HG02840 (cell line): Measurements from ENCODE around the gene CACNA1C.

ENCODE experiments used
- ATAC-seq: cut with Tn5 transposase; IDR thresholded peaks from one replicate; pipeline ENCODE4 v1.9.1; 2021; ENCODE audit warnings: mild to moderate bottlenecking, moderate library complexity, moderate number of reproducible peaks; ENCODE audit not compliant: unreplicated experiment, low FRiP score

Gene CACNA1C

DNA sequence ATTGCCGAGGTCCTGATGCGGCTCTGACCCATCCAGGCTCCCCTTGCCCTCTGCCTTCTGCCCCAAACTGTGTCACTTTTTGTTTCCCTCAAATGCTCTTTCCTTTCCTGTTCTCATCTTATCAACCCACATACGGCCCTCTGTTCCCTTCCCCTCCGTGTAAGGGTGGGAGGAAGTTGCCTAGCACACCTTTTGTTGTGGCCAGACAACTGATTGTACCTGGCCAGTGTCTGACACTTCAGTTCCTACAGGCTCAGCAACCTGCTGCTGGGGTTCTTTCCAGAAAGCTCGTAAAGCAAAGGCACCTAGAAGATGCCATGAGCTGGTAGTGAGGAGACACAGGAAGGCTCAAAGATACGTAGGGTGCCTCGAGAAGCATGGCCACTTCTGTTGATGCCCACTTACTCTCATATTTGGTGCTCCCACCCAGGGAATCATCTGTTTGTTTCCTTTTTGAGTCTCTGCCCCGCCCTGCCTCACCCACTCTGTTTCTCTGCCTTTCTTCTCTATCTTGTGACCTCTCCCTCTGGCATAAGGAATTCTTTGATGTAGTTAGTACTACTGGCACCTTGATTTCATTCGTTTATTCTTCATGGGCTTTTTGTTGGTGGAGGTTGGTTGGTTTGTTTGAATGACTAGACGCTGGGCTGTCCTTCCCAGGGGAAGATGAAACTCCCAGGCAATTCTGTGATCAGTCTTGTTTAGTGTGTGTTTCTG lies 589.5 kb downstream of the CACNA1C start:
- ATAC-seq = no peak

DNA sequence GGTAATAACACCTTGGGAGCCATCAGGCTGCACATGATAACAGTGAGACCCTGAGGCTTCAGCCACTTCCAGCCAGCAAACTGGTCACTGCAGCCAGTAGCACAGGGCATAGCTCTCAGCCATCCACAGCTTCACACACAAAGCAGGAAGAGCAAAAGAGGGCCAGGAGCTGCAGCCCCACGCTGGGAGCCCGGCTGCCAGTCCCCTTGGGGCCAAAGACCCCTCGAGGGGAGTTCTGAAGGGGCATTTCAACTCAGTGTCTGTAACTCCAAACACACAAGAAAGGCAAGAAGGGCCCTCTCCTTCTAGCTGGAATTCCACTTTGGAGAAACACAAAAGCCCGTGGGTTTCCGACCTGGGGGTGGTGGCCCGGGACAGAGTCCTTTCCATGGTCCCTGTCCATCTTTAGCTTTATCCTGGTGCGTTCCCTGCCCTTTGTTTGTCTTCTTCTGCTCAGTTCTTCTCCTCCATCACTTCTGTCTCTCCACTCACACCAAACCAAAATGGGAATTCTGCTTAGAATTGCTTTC lies 590.2 kb downstream of the CACNA1C start:
- ATAC-seq = no peak

GRCh38 chr12:2643576-2644135 lies 590.9 kb downstream of the CACNA1C start:
- ATAC-seq = no peak

- no peak for ATAC-seq
Measured at GRCh38 chr12:2644683-2645405, 592.1 kb downstream of the CACNA1C start.

DNA sequence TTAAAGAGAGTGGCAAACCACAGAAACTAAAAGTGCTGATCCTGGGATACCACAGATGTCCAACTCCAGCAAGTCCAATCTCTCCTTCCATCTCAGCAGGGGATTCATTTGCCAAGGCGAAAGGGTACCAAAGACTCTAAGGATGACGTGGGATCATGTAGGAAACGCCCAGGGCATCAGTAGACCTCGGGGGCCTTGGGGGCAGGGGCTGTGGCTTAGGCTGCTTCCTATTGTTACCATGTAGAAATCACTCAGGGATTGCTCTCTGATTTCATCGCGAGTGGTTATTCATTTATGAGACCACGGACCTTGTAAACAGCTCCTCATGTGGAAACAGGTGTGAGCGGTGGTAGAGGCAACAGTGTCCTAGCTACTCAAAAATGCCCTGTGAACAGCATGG lies 592.7 kb downstream of the CACNA1C start:
- ATAC-seq = no peak

- ATAC-seq = no peak
Measured at GRCh38 chr12:2646341-2646740, 593.6 kb downstream of the CACNA1C start.

DNA sequence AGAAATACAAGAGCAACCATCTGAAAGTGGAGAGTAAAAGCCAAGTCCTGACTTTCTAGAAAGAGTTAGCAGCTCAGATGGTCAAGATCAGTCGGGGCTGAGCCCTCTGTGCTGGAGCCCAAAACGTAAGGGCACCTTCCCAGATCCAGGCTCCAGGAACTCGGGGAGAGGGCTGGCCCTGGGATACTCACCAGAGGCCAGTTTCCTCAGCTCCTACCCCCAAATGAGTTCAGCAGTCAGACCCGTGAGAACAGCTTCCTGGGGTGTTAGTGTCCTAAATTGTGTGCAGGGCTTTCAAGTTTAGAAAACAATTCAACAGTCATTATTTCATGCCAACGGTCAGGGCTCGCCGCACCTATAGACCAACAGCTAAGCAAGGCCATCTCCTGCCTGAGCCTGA lies 594.4 kb downstream of the CACNA1C start:
- no peak for ATAC-seq

DNA sequence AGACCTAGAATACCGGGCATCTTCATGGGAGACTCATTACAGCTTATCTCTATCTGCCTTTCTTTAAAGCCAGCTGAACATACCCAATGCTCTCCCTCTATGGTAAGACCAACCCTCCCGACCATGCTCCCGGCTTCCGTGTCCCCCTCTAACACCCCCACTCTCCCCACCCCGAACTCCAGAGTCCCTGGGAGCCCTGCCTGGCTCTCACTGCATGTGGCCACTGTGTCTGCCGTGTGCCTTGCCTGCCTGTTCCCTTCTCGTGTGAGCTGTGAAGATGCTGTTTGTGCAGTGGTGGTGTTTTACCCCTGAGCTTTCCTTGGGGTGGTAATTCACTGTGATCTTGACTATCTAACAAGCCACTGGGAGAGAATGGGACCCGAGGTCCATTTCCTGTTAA lies 595.6 kb downstream of the CACNA1C start:
- no peak for ATAC-seq

- ATAC-seq = no peak
Measured at GRCh38 chr12:2649201-2650030, 596.6 kb downstream of the CACNA1C start.

DNA sequence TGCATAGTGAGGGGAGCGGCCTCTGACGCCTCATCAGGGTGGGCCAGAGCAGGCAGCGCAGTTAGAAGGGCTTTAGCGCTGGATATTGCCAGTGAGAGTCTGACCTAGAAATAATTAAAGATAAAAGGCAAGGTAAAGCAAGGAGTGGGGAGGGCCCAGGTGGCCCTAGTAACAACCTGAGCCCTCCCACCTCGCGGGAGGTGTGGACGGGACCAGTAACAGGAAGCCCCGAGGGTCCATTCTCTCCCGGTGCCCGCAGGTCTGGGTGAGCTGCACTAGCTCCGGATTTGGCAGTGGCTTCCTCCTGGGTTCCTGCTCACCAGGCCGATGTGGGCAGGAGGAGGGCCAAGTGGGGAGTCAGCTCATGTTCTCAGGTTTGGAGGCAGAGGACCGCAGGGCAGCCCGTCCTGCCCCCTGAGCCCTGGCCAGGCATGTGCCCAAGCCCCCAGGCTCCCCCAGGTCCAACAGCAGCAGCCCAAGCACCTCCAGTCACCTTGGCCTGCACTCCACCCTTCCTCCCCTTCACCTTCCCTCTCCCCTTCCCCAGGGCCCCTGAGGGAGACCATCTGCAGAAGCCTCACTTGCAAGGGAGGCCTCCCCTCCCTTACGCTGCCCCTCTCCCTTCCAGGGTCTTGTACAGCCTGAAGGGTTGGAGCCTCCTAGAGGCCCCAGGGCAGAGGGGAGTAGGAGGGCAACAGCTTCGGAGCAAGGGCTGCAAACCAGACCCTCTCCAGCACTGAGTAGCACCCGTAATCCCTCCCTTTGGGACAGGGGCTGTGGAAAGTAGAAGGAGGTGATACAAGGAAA lies 597.7 kb downstream of the CACNA1C start:
- no peak for ATAC-seq

GRCh38 chr12:2651068-2651965 lies 598.5 kb downstream of the CACNA1C start:
- no peak for ATAC-seq

GRCh38 chr12:2652011-2652400 lies 599.2 kb downstream of the CACNA1C start:
- no peak for ATAC-seq

- no peak for ATAC-seq
Measured at GRCh38 chr12:2652401-2653081, 599.8 kb downstream of the CACNA1C start.

- ATAC-seq = no peak
Measured at GRCh38 chr12:2653461-2653965, 600.7 kb downstream of the CACNA1C start.

DNA sequence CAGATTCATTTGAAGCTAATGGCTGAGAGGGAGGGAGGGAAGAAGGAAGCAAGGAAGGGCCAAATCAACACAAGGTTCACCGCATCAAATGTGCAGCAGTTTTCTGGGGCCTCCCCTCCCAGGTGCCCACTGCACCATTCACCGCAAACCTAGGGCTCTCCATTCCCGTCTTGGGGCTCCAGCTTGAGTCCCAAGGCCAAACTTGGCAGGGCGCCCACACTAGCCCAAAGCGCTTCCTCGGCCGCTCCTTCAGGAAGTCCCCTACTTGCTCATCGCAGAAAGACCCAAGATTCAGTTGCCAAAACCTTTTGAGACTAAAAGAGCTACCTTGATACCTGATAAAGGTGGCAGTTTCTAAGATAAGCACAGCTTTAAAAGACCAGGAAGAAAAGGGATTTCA lies 601.5 kb downstream of the CACNA1C start:
- no peak for ATAC-seq

GRCh38 chr12:2654741-2655140 lies 602.0 kb downstream of the CACNA1C start:
- no peak for ATAC-seq

- ATAC-seq = no peak
Measured at GRCh38 chr12:2662524-2662923, 609.7 kb downstream of the CACNA1C start.
